Mesothelial cell of epicardium (in vitro differentiated cells): Measurements from ENCODE around the gene ANO7. TPM values are rescaled to one million over a fixed set of nuclear protein-coding genes. Genes with fewer than 3 reads are reported as not detected.

Experiments
- DNase-seq, 2 experiments: peaks; one replicate each; pipeline ENCODE4 v3.0.0; 2021; ENCODE audit warnings: low spot score in 2 of 2; ENCODE audit not compliant: unreplicated experiment in 2 of 2
- H3K27ac Mint-ChIP-seq: 2 replicates; pipeline ENCODE4 v1.8.0; 2021; ENCODE audit warnings: mixed read lengths
- H3K27me3 Mint-ChIP-seq: 2 replicates; pipeline ENCODE4 v1.8.0; 2021; ENCODE audit warnings: low read depth, mixed read lengths
- H3K36me3 Mint-ChIP-seq: 2 replicates; pipeline ENCODE4 v1.8.0; 2021; ENCODE audit warnings: mixed read lengths
- H3K4me1 Mint-ChIP-seq: 2 replicates; pipeline ENCODE4 v1.8.0; 2021; ENCODE audit warnings: mixed read lengths
- H3K4me3 Mint-ChIP-seq: 2 replicates; pipeline ENCODE4 v1.8.0; 2021; ENCODE audit warnings: mild to moderate bottlenecking, moderate library complexity, mixed read lengths
- H3K9me3 Mint-ChIP-seq: 2 replicates; pipeline ENCODE4 v1.8.0; 2021; ENCODE audit warnings: mixed read lengths
- total RNA-seq: library from RNA; stranded (reverse); gene quantifications from 3 replicates; pipeline ENCODE4 v1.2.1, GENCODE V29; 2021
- TF ChIP-seq, protein P1 (sequence below): fragments of 200-600 bp; sonication (generic); IDR thresholded peaks from one replicate; pipeline ENCODE4 v1.5.0; 2021; ENCODE audit warnings: antibody characterized with exemption; ENCODE audit not compliant: unreplicated experiment

The ANO7 gene
- total RNA-seq, 1 donor from 2014 or later, result 4.5 TPM

DNA sequence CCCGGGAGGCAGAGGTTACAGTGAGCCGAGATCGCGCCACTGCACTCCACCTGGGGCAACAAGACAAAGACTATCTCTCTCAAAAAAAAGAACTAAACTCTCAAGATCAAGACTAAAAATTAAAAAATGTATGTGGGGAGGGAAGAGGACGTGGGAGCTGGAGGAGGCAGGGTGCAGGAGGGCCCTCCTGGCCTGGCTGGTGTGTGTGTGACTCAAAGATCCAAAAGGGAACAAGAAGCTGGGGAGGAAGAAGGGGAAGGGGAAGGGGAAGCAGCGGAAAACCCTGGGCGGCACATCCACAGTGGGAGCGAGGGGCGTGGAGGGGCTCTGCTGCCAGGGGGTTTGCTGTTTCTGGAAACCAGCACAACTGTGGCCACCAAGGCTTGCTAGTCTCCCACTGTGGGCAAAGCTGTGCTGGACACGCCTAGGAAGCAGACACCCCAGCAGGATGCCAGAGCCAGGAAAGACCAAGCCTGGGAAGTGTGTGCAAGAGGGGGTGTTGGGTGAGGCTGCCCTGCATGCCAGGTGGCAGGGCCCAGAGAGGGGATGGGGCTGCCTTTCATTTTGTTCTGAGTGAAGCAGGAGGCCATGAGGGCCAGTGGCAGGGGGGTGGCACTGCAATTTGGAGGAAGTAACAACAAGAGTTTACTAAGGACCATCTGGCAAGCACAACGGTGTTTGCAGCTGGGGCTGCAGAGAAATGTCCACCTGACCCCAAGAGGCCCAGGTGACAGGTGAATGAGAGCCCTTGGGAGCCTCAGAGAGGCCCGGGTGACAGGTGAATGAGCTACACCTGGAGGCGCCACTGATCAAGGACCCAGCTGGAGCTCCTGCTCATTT lies 44.5 kb downstream of the ANO7 start:
- no peak overlapping the region for H3K4me3 Mint-ChIP-seq
- TF ChIP-seq, protein P1, sequence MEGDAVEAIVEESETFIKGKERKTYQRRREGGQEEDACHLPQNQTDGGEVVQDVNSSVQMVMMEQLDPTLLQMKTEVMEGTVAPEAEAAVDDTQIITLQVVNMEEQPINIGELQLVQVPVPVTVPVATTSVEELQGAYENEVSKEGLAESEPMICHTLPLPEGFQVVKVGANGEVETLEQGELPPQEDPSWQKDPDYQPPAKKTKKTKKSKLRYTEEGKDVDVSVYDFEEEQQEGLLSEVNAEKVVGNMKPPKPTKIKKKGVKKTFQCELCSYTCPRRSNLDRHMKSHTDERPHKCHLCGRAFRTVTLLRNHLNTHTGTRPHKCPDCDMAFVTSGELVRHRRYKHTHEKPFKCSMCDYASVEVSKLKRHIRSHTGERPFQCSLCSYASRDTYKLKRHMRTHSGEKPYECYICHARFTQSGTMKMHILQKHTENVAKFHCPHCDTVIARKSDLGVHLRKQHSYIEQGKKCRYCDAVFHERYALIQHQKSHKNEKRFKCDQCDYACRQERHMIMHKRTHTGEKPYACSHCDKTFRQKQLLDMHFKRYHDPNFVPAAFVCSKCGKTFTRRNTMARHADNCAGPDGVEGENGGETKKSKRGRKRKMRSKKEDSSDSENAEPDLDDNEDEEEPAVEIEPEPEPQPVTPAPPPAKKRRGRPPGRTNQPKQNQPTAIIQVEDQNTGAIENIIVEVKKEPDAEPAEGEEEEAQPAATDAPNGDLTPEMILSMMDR, result no peak
- no peak for DNase-seq
- no peak overlapping the region for H3K27ac Mint-ChIP-seq
- H3K4me1 Mint-ChIP-seq, result peaks cover under 1% of the 10 kb centered on the region
- H3K27me3 Mint-ChIP-seq, result no peaks in the 10 kb centered on the region
- H3K9me3 Mint-ChIP-seq, result no peaks in the 10 kb centered on the region
- peaks cover 56% of the 10 kb centered on the region for H3K36me3 Mint-ChIP-seq

DNA sequence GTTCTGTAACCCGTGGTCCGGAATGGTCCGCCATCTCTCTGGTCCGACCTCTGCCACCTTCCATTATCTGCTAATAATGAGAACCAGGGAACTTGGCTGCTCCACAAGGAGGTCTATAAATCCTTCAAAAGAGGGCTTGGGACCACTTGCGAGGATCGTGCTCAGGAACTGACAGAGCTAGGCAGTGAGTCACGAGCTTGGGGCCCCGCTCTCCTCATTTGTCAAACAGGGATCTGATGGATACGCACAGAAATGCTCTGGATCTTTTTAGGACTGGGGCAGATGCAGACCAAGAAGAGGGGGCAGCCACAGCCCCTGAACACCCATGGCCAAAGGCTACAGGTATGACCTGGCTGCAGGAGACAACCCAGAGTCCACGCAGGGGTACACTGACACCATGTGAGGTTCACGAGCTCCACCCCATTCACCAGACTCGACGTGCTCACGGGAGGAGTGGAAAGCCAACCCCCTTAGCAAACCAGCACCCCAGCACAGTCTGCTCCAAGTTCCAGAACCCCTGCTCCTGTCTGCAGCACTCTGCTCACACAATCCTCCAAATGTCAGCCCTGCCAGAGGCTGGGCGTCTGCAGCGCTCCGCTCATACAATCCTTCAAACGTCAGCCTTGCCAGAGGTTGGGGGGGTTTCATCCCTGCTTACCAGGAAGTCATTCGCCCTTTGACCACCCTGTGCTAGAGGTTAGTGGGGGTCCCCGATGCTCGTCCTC lies 45.8 kb downstream of the ANO7 start:
- DNase-seq, result no peak
- H3K27ac Mint-ChIP-seq, result no peak overlapping the region
- TF ChIP-seq, protein P1, result no peak
- no peaks in the 10 kb centered on the region for H3K9me3 Mint-ChIP-seq
- no peaks in the 10 kb centered on the region for H3K27me3 Mint-ChIP-seq
- H3K4me1 Mint-ChIP-seq, result no peaks in the 10 kb centered on the region
- no peak overlapping the region for H3K4me3 Mint-ChIP-seq
- peaks cover 62% of the 10 kb centered on the region for H3K36me3 Mint-ChIP-seq

DNA sequence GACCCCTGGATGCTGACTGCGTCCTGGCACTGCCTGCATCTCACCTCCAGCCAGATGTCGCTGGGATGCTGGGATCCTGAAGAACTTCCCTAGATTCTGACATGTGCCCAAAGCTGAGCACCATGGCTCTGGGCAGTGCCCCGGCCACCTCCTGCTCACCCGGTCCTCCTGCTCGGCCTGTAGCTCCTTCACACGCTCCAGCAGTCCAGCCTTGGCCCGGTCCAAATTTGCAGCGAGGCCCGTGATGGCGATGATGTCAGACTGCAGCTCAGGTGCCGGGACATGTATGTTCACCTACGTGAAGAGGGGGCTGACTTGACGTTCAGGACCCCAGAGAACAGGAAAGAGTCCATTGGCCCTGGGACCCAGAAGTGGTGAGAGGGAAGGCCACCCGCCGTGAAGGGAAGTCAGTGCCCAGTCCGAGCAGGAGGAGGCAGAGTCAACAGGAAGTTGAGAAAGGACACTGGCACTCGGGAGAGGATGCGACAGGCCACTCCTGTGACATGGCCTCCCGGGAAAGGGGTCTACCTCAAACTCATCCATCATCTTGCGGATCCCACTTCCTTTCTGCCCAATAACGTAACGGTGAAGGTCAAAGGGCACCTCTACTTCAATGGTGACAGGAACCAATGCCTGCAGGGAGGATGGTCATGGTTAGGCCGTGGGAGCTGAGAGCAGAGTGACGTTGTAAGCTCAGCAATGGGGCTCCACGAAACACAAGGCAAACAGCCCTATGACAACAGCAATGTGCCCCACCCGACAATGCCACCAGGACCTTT lies 46.7 kb downstream of the ANO7 start:
- Mint-ChIP-seq H3K27me3 (no peaks in the 10 kb centered on the region), H3K27ac (no peak overlapping the region), H3K9me3 (no peaks in the 10 kb centered on the region), H3K4me1 (no peaks in the 10 kb centered on the region), H3K4me3 (no peak overlapping the region), H3K36me3 (peaks cover 60% of the 10 kb centered on the region)
- TF ChIP-seq, protein P1, result no peak
- no peak for DNase-seq

DNA sequence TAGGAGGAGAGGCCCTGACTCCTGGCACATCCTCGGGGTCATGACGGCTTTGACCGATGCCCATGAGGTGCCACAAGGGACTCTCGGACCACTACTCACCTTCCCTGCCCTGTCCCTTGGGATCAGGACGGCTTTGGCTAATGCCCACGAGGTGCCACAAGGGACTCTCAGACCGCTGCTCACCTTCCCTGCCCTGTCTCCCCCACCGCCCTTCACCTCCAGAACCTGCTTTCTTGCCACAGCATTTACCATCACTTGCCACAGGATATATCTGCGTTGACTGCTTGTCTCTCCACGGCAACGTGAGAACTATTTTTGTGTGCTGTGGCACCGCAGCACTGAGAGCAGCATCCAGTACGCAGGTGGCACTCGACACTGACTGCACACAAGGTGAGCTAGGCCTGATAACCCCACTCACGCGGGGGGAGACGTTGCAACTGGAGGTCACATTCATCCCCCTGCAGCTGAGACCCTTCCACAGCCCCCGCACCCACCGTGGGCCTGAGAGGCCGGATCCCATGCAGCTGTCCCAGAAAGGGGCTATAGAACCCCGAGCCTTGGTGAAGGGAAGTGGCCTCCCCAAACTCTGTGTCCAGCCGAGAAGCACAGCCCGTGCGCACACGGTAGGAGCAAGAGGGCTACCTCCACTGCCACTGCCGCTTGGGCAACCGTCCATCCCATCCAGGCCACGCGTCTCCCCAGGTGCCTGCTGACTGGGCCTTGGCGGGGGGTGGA lies 47.5 kb downstream of the ANO7 start:
- no peaks in the 10 kb centered on the region for H3K4me1 Mint-ChIP-seq
- TF ChIP-seq, protein P1, result no peak
- peaks cover 67% of the 10 kb centered on the region for H3K36me3 Mint-ChIP-seq
- DNase-seq, result no peak
- no peak overlapping the region for H3K27ac Mint-ChIP-seq
- H3K9me3 Mint-ChIP-seq, result no peaks in the 10 kb centered on the region
- H3K4me3 Mint-ChIP-seq, result no peak overlapping the region
- no peaks in the 10 kb centered on the region for H3K27me3 Mint-ChIP-seq

DNA sequence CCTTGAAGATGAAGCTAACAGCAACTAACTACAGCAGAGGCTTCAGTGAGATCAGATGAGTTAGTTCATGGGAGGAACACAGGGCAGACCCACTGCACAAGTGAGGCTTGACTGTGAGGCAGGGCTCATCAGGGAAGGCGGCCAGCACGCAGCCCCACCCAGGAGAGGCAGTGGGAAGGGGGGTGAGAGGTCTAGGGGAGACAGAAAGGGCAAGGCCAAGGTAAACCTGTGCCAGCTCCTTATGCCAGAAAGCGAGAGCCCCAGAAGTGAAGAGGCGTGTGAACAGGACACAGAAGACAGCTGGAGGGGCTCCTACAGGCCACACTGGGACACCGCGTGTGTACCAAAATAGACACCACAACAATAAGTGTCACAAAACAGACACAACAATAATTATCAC lies 48.6 kb downstream of the ANO7 start:
- no peak for DNase-seq
- no peak overlapping the region for H3K4me3 Mint-ChIP-seq
- no peaks in the 10 kb centered on the region for H3K27me3 Mint-ChIP-seq
- H3K4me1 Mint-ChIP-seq, result no peaks in the 10 kb centered on the region
- H3K27ac Mint-ChIP-seq, result no peak overlapping the region
- no peaks in the 10 kb centered on the region for H3K9me3 Mint-ChIP-seq
- H3K36me3 Mint-ChIP-seq, result peaks cover 67% of the 10 kb centered on the region
- TF ChIP-seq, protein P1, result no peak
